22Rv1 (cell line): Measurements from ENCODE around the gene PLTP.

Experiments used
- CTCF ChIP-seq: fragments of 450-650 bp; IDR thresholded peaks from 2 replicates; pipeline ENCODE4 v1.5.1; 2017; ENCODE audit warnings: mild to moderate bottlenecking
- ZFX ChIP-seq: fragments of 450-650 bp; IDR thresholded peaks from 2 replicates; pipeline ENCODE4 v1.6.1; 2017; ENCODE audit warnings: antibody characterized with exemption, borderline replicate concordance

GRCh38 chr20:45874576-45874975, 37.4 kb downstream of the PLTP start:
- TF ChIP-seq CTCF (no peak), ZFX (no peak)
